HG03045 (cell line): Measurements from ENCODE around the gene ROCK2.

Experiments
- ATAC-seq: cut with Tn5 transposase; IDR thresholded peaks from one replicate; pipeline ENCODE4 v1.9.1; 2021; ENCODE audit warnings: mild to moderate bottlenecking, moderate library complexity; ENCODE audit not compliant: unreplicated experiment

Gene ROCK2

GRCh38 chr2:11132036-11132671 is 212.3 kb downstream of the ROCK2 start:
- no peak for ATAC-seq

- ATAC-seq, result no peak
Observed at GRCh38 chr2:11131166-11131920, 213.1 kb downstream of the ROCK2 start.
